Activated naive CD4-positive, alpha-beta T cell treated with anti-CD3 and anti-CD28 coated beads, Interleukin-2, amount 50 U/mL, for 72 hours (primary cell): ENCODE results near the gene PVRIG. TPM values are rescaled to one million over a fixed set of nuclear protein-coding genes. Genes with fewer than 3 reads are reported as not detected.
A peak's percentile ranks its signal among the peaks of the same experiment; 100 is the strongest.
"Not testable (repeated sequence)": the region's sequence is repeated elsewhere in the genome, so short reads cannot be mapped to it uniquely, and the experiment has no call there.

Experiments
- ATAC-seq, 2 donors: fragments of 150-1000 bp; cut with Tn5 transposase; 2 replicates each; pipeline ENCODE4 v1.10.0; 2021; ENCODE audit warnings: mild to moderate bottlenecking in 2 of 2, moderate library complexity in 2 of 2
- DNase-seq, 2 donors: peaks; one replicate each; pipeline ENCODE4 v3.0.0; 2021 to 2022; ENCODE audit warnings: low spot score in 2 of 2
- H3K27ac Mint-ChIP-seq, 2 donors: one replicate each; pipeline ENCODE4 v1.8.0; 2022; ENCODE audit warnings: mild to moderate bottlenecking in 2 of 2, mixed read lengths in 2 of 2
- H3K36me3 Mint-ChIP-seq, 2 donors: one replicate each; pipeline ENCODE4 v1.8.0; 2022; ENCODE audit warnings: mixed read lengths in 2 of 2
- H3K9me3 Mint-ChIP-seq, 2 donors: one replicate each; pipeline ENCODE4 v1.8.0; 2022; ENCODE audit warnings: mixed read lengths in 2 of 2
- total RNA-seq, 2 donors: library from RNA; stranded (reverse); gene quantifications; one replicate each; pipeline ENCODE4 v1.2.3, GENCODE V29; 2022

The PVRIG gene
- total RNA-seq, 2 donors from 2014 or later = 20.8 to 30.6 TPM

GRCh38 chr7:100217934-100218333 is 1.8 kb upstream of the PVRIG start:
- peak; percentile 94 to 95 for DNase-seq
- peak overlapping the region in 1 of 2 donors; percentile 99 for H3K27ac Mint-ChIP-seq
- peaks cover 45 to 46% of the 10 kb centered on the region in 2 donors for H3K36me3 Mint-ChIP-seq
- H3K9me3 Mint-ChIP-seq = not testable (repeated sequence)
- peak; percentile 11 to 44 for ATAC-seq

- Mint-ChIP-seq H3K9me3 (no peaks in the 10 kb centered on the region), H3K27ac (peak overlapping the region; percentile 97 to 99), H3K36me3 (peaks cover 56 to 60% of the 10 kb centered on the region in 2 donors)
- ATAC-seq (no peak), DNase-seq (peak in 1 of 2 donors; percentile 37)
These were observed 445 bp upstream of the PVRIG start for GRCh38 chr7:100219271-100219737.

GRCh38 chr7:100220586-100221230 is 959 bp downstream of the PVRIG start:
- H3K36me3 Mint-ChIP-seq = peaks cover 56 to 65% of the 10 kb centered on the region in 2 donors
- H3K27ac Mint-ChIP-seq = peak overlapping the region; percentile 97 to 99
- peak; percentile 5 to 25 for ATAC-seq
- H3K9me3 Mint-ChIP-seq = no peaks in the 10 kb centered on the region
- no peak for DNase-seq

GRCh38 chr7:100221231-100221718 is 1.5 kb downstream of the PVRIG start:
- Mint-ChIP-seq H3K9me3 (no peaks in the 10 kb centered on the region), H3K27ac (peak overlapping the region; percentile 97 to 99), H3K36me3 (peaks cover 56 to 65% of the 10 kb centered on the region in 2 donors)
- DNase-seq (peak; percentile 64 to 82), ATAC-seq (peak; percentile 69 to 72)

GRCh38 chr7:100221767-100222444 is 2.2 kb downstream of the PVRIG start:
- ATAC-seq (no peak), DNase-seq (peak in 1 of 2 donors; percentile 72)
- no peaks in the 10 kb centered on the region for H3K9me3 Mint-ChIP-seq
- H3K27ac Mint-ChIP-seq = peak overlapping the region; percentile 97 to 99
- H3K36me3 Mint-ChIP-seq = peaks cover 56 to 65% of the 10 kb centered on the region in 2 donors

GRCh38 chr7:100222445-100223132 is 2.8 kb downstream of the PVRIG start:
- Mint-ChIP-seq H3K27ac (peak overlapping the region; percentile 97 to 99), H3K36me3 (peaks cover 56 to 65% of the 10 kb centered on the region in 2 donors), H3K9me3 (no peaks in the 10 kb centered on the region)
- DNase-seq = no peak
- no peak for ATAC-seq

GRCh38 chr7:100223376-100223927 is 3.7 kb downstream of the PVRIG start:
- H3K27ac Mint-ChIP-seq = peak overlapping the region; percentile 97 to 99
- not testable (repeated sequence) for H3K9me3 Mint-ChIP-seq
- DNase-seq (peak in 1 of 2 donors; percentile 74), ATAC-seq (peak in 1 of 2 donors; percentile 19)
- peaks cover 54 to 64% of the 10 kb centered on the region in 2 donors for H3K36me3 Mint-ChIP-seq

GRCh38 chr7:100224891-100225290 is 5.1 kb downstream of the PVRIG start:
- ATAC-seq, DNase-seq, H3K9me3 Mint-ChIP-seq: not testable (repeated sequence)
- Mint-ChIP-seq H3K36me3 (peaks cover 41 to 49% of the 10 kb centered on the region in 2 donors), H3K27ac (peak overlapping the region; percentile 74 to 99)

GRCh38 chr7:100234660-100235317 is 15.0 kb downstream of the PVRIG start:
- peak in 1 of 2 donors; percentile 63 for ATAC-seq
- H3K27ac Mint-ChIP-seq = peak overlapping the region; percentile 74 to 76
- not testable (repeated sequence) for H3K9me3 Mint-ChIP-seq, DNase-seq
- peaks cover 10 to 20% of the 10 kb centered on the region in 2 donors for H3K36me3 Mint-ChIP-seq

- not testable (repeated sequence) for H3K27ac Mint-ChIP-seq, ATAC-seq, DNase-seq, H3K9me3 Mint-ChIP-seq
- H3K36me3 Mint-ChIP-seq = peaks cover 0 to 13% of the 10 kb centered on the region in 2 donors
These were observed 20.2 kb downstream of the PVRIG start for GRCh38 chr7:100239975-100240374.

GRCh38 chr7:100243385-100243784 is 23.6 kb downstream of the PVRIG start:
- peak; percentile 90 to 92 for ATAC-seq
- not testable (repeated sequence) for H3K36me3 Mint-ChIP-seq, H3K9me3 Mint-ChIP-seq
- peak overlapping the region; percentile 85 to 95 for H3K27ac Mint-ChIP-seq
- DNase-seq = peak; percentile 55 to 66

- H3K9me3 Mint-ChIP-seq, H3K36me3 Mint-ChIP-seq, DNase-seq, ATAC-seq: not testable (repeated sequence)
- peak overlapping the region; percentile 22 to 66 for H3K27ac Mint-ChIP-seq
These were observed 25.3 kb downstream of the PVRIG start for GRCh38 chr7:100244988-100245605.

GRCh38 chr7:100246121-100246864 is 26.5 kb downstream of the PVRIG start:
- H3K36me3 Mint-ChIP-seq, ATAC-seq, DNase-seq, H3K9me3 Mint-ChIP-seq: not testable (repeated sequence)
- H3K27ac Mint-ChIP-seq = peak overlapping the region; percentile 22 to 66

GRCh38 chr7:100246865-100247137 is 27.1 kb downstream of the PVRIG start:
- not testable (repeated sequence) for H3K9me3 Mint-ChIP-seq, H3K36me3 Mint-ChIP-seq, DNase-seq, ATAC-seq
- H3K27ac Mint-ChIP-seq = peak overlapping the region; percentile 0 to 1

- Mint-ChIP-seq H3K9me3 (no peaks in the 10 kb centered on the region), H3K36me3 (no peaks in the 10 kb centered on the region), H3K27ac (peak overlapping the region in 1 of 2 donors; percentile 0)
- ATAC-seq = no peak
- DNase-seq = no peak
These were observed 27.5 kb downstream of the PVRIG start for GRCh38 chr7:100247152-100247757.
